DOHH2 (cell line): ENCODE results near the gene MILR1.
A peak's percentile ranks its signal among the peaks of the same experiment; 100 is the strongest.

ENCODE experiments used
- H3F3A ChIP-seq: fragments of 200-600 bp; sonication (generic), shearing (Covaris generic); 2 replicates; pipeline ENCODE4 v1.6.0; 2016; ENCODE audit warnings: antibody characterized with exemption, mild to moderate bottlenecking; ENCODE audit not compliant: control insufficient read depth, insufficient read depth
- H3K27ac ChIP-seq: fragments of 200-600 bp; sonication (generic); 2 replicates; pipeline ENCODE4 v1.5.1; 2014; ENCODE audit warnings: low read depth, mild to moderate bottlenecking, low read length, moderate library complexity
- H3K27me3 ChIP-seq: fragments of 200-600 bp; sonication (generic); 2 replicates; pipeline ENCODE4 v1.6.1; 2014; ENCODE audit warnings: mild to moderate bottlenecking, low read length, mixed read lengths; ENCODE audit not compliant: control insufficient read depth
- H3K36me3 ChIP-seq: fragments of 200-600 bp; sonication (generic); 2 replicates; pipeline ENCODE4 v1.6.1; 2014; ENCODE audit warnings: mild to moderate bottlenecking, low read length, moderate library complexity, mixed read lengths; ENCODE audit not compliant: control insufficient read depth
- H3K4me1 ChIP-seq: fragments of 200-600 bp; sonication (generic); 2 replicates; pipeline ENCODE4 v1.6.1; 2014; ENCODE audit warnings: mild to moderate bottlenecking, low read length, mixed read lengths; ENCODE audit not compliant: control insufficient read depth
- H3K4me2 ChIP-seq: fragments of 200-600 bp; sonication (generic); 2 replicates; pipeline ENCODE4 v1.6.0; 2014; ENCODE audit warnings: mild to moderate bottlenecking, low read length, moderate library complexity
- H3K4me3 ChIP-seq: fragments of 200-600 bp; sonication (generic); 2 replicates; pipeline ENCODE4 v1.5.1; 2014; ENCODE audit warnings: mild to moderate bottlenecking, low read length, mixed read lengths
- H3K79me2 ChIP-seq: fragments of 200-600 bp; sonication (generic); 2 replicates; pipeline ENCODE4 v1.6.1; 2014; ENCODE audit warnings: mild to moderate bottlenecking, low read length, mixed read lengths; ENCODE audit not compliant: control insufficient read depth
- H3K9me2 ChIP-seq: fragments of 200-600 bp; sonication (generic); replicated peaks from 2 replicates; pipeline ENCODE4 v1.6.1; 2014; ENCODE audit warnings: mild to moderate bottlenecking, low read length, mixed read lengths; ENCODE audit not compliant: control insufficient read depth
- H3K9me3 ChIP-seq: fragments of 200-600 bp; sonication (generic); 2 replicates; pipeline ENCODE4 v1.6.1; 2014; ENCODE audit warnings: antibody characterized with exemption, low read length, mixed read lengths; ENCODE audit not compliant: control insufficient read depth, insufficient read depth
- H4K20me1 ChIP-seq: fragments of 200-600 bp; sonication (generic); 2 replicates; pipeline ENCODE4 v1.6.0; 2014; ENCODE audit warnings: low read depth, mild to moderate bottlenecking, antibody characterized with exemption, low read length, moderate library complexity; ENCODE audit not compliant: control insufficient read depth, insufficient read depth
- CTCF ChIP-seq: fragments of 200-600 bp; sonication (generic); IDR thresholded peaks from one replicate; pipeline ENCODE4 v1.5.1; 2014; ENCODE audit warnings: antibody characterized with exemption, mild to moderate bottlenecking, low read depth, low read length; ENCODE audit not compliant: poor library complexity, severe bottlenecking
- EZH2phosphoT487 ChIP-seq: fragments of 200-600 bp; sonication (generic); IDR thresholded peaks from 2 replicates; pipeline ENCODE4 v1.6.1; 2017; ENCODE audit warnings: borderline replicate concordance, mild to moderate bottlenecking, antibody characterized with exemption, low read length, moderate library complexity, mixed read lengths

The MILR1 gene

GRCh38 chr17:64498308-64499203 lies 49.6 kb downstream of the MILR1 start:
- peaks cover 28% of the 10 kb centered on the region for H4K20me1 ChIP-seq
- H3K79me2 ChIP-seq: peaks cover 71% of the 10 kb centered on the region
- H3K4me2 ChIP-seq: peak overlapping the region; percentile 64
- H3K27ac ChIP-seq: peak overlapping the region; percentile 80
- peaks cover 77% of the 10 kb centered on the region for H3K36me3 ChIP-seq
- H3K4me1 ChIP-seq: peaks cover 76% of the 10 kb centered on the region
- no peaks in the 10 kb centered on the region for H3K27me3 ChIP-seq
- peak overlapping the region; percentile 84 for H3K4me3 ChIP-seq
- H3F3A ChIP-seq: peaks cover 73% of the 10 kb centered on the region
- H3K9me2 ChIP-seq: no peaks in the 10 kb centered on the region
- TF ChIP-seq CTCF: no peak
- TF ChIP-seq EZH2phosphoT487: no peak
- H3K9me3 ChIP-seq: no peaks in the 10 kb centered on the region

- H3K9me3 ChIP-seq: no peaks in the 10 kb centered on the region
- peak overlapping the region; percentile 4; the same call in 1 of the 2 replicates for H3K4me3 ChIP-seq
- H4K20me1 ChIP-seq: peaks cover 42% of the 10 kb centered on the region
- H3K36me3 ChIP-seq: peaks cover 81% of the 10 kb centered on the region
- peaks cover 71% of the 10 kb centered on the region for H3K79me2 ChIP-seq
- no peak overlapping the region for H3K27ac ChIP-seq
- TF ChIP-seq CTCF: no peak
- TF ChIP-seq EZH2phosphoT487: no peak
- H3K27me3 ChIP-seq: no peaks in the 10 kb centered on the region
- H3K4me2 ChIP-seq: peak overlapping the region; percentile 64
- H3F3A ChIP-seq: peaks cover 79% of the 10 kb centered on the region
- no peaks in the 10 kb centered on the region for H3K9me2 ChIP-seq
- H3K4me1 ChIP-seq: peaks cover 78% of the 10 kb centered on the region
These were observed 51.0 kb downstream of the MILR1 start for GRCh38 chr17:64499805-64500486.

DNA sequence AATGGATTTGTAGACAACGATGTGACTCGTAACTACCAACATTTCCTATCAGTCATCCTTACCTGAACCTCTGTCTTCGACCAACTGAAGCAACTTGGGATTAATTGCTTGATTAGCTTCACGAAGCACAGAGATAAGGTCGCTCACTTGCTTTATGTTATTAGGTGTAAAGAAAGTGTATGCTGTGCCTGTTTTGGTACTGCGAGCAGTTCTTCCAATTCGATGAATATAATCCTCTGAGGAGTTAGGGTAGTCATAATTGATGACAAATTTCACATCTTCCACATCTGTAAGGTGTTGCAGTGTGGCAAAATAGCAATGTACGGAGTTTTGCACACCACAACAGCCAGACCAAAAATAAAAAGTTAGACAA lies 51.6 kb downstream of the MILR1 start:
- Histone ChIP-seq H3K36me3 (peaks cover 86% of the 10 kb centered on the region), H3K27me3 (no peaks in the 10 kb centered on the region), H3K9me2 (no peaks in the 10 kb centered on the region), H3K4me3 (no peak overlapping the region), H3K9me3 (no peaks in the 10 kb centered on the region), H3K27ac (no peak overlapping the region), H4K20me1 (peaks cover 45% of the 10 kb centered on the region), H3K4me2 (peak overlapping the region; percentile 64), H3F3A (peaks cover 82% of the 10 kb centered on the region), H3K4me1 (peaks cover 78% of the 10 kb centered on the region), H3K79me2 (peaks cover 71% of the 10 kb centered on the region)
- TF ChIP-seq CTCF: no peak
